Loucy (cell line): ENCODE data around the gene PCDH10.

ENCODE experiments used
- CTCF ChIP-seq: fragments of 200-600 bp; sonication (generic); conservative IDR thresholded peaks from 2 replicates; pipeline ENCODE4 v1.5.1; 2014; ENCODE audit warnings: mild to moderate bottlenecking, antibody characterized with exemption, low read length
- EZH2phosphoT487 ChIP-seq: fragments of 200-600 bp; IDR thresholded peaks from 2 replicates; pipeline ENCODE4 v1.6.1; 2018; ENCODE audit warnings: antibody characterized with exemption, mild to moderate bottlenecking, moderate library complexity, borderline replicate concordance

DNA sequence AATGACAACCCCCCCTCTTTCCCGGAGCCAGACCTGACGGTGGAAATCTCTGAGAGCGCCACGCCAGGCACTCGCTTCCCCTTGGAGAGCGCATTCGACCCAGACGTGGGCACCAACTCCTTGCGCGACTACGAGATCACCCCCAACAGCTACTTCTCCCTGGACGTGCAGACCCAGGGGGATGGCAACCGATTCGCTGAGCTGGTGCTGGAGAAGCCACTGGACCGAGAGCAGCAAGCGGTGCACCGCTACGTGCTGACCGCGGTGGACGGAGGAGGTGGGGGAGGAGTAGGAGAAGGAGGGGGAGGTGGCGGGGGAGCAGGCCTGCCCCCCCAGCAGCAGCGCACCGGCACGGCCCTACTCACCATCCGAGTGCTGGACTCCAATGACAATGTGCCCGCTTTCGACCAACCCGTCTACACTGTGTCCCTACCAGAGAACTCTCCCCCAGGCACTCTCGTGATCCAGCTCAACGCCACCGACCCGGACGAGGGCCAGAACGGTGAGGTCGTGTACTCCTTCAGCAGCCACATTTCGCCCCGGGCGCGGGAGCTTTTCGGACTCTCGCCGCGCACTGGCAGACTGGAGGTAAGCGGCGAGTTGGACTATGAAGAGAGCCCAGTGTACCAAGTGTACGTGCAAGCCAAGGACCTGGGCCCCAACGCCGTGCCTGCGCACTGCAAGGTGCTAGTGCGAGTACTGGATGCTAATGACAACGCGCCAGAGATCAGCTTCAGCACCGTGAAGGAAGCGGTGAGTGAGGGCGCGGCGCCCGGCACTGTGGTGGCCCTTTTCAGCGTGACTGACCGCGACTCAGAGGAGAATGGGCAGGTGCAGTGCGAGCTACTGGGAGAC is 1.6 kb downstream of the PCDH10 start:
- TF ChIP-seq CTCF = no peak
- no peak for TF ChIP-seq EZH2phosphoT487
